ENCODE results near the gene CARMIL1. TPM values are rescaled to one million over a fixed set of nuclear protein-coding genes. Genes with fewer than 3 reads are reported as not detected.

The CARMIL1 gene
- total RNA-seq, 1 donor from 2014 or later: 14.5 TPM

- H3K4me3 Mint-ChIP-seq (ENCODE audit: unreplicated experiment): no peak overlapping the region
- peaks cover 31% of the 10 kb centered on the region for H3K4me1 Mint-ChIP-seq (ENCODE audit: low read depth)
- TF ChIP-seq CTCF (IDR thresholded peaks at IDR 0.05): no peak
- no peak overlapping the region for H3K27ac Mint-ChIP-seq (ENCODE audit: unreplicated experiment)
- no peaks in the 10 kb centered on the region for H3K36me3 Mint-ChIP-seq (ENCODE audit: low read depth)
- no peak for DNase-seq (ENCODE audit: low spot score)
- H3K27me3 Mint-ChIP-seq (ENCODE audit: low read depth): no peaks in the 10 kb centered on the region
- no peaks in the 10 kb centered on the region for H3K9me3 Mint-ChIP-seq (ENCODE audit: low read depth)
These were observed 172.9 kb downstream of the CARMIL1 start for GRCh38 chr6:25452031-25452430.

GRCh38 chr6:25453288-25453687, 174.1 kb downstream of the CARMIL1 start:
- H3K9me3 Mint-ChIP-seq (ENCODE audit: low read depth): no peaks in the 10 kb centered on the region
- H3K4me1 Mint-ChIP-seq (ENCODE audit: low read depth): peaks cover 21% of the 10 kb centered on the region
- DNase-seq (ENCODE audit: low spot score): no peak
- TF ChIP-seq CTCF (IDR thresholded peaks at IDR 0.05): no peak
- H3K27ac Mint-ChIP-seq (ENCODE audit: unreplicated experiment): no peak overlapping the region
- H3K4me3 Mint-ChIP-seq (ENCODE audit: unreplicated experiment): no peak overlapping the region
- H3K36me3 Mint-ChIP-seq (ENCODE audit: low read depth): no peaks in the 10 kb centered on the region
- H3K27me3 Mint-ChIP-seq (ENCODE audit: low read depth): no peaks in the 10 kb centered on the region

- no peak overlapping the region for H3K4me3 Mint-ChIP-seq (ENCODE audit: unreplicated experiment)
- DNase-seq (ENCODE audit: low spot score): no peak
These were observed 175.0 kb downstream of the CARMIL1 start for GRCh38 chr6:25454136-25454535.

GRCh38 chr6:25456249-25457040, 177.3 kb downstream of the CARMIL1 start:
- Mint-ChIP-seq H3K27me3 (ENCODE audit: low read depth) (no peaks in the 10 kb centered on the region), H3K9me3 (ENCODE audit: low read depth) (no peaks in the 10 kb centered on the region), H3K36me3 (ENCODE audit: low read depth) (no peaks in the 10 kb centered on the region), H3K27ac (ENCODE audit: unreplicated experiment) (no peak overlapping the region), H3K4me3 (ENCODE audit: unreplicated experiment) (no peak overlapping the region), H3K4me1 (ENCODE audit: low read depth) (peaks cover 9% of the 10 kb centered on the region)
- TF ChIP-seq CTCF (IDR thresholded peaks at IDR 0.05): no peak
- DNase-seq (ENCODE audit: low spot score): no peak

More at GRCh38 chr6:25454136-25454535, 175.0 kb downstream of the CARMIL1 start:
- Mint-ChIP-seq H3K9me3 (ENCODE audit: low read depth) (no peaks in the 10 kb centered on the region), H3K4me1 (ENCODE audit: low read depth) (peaks cover 21% of the 10 kb centered on the region), H3K36me3 (ENCODE audit: low read depth) (no peaks in the 10 kb centered on the region), H3K27me3 (ENCODE audit: low read depth) (no peaks in the 10 kb centered on the region), H3K27ac (ENCODE audit: unreplicated experiment) (no peak overlapping the region)
- TF ChIP-seq CTCF (IDR thresholded peaks at IDR 0.05): no peak

- H3K4me1 Mint-ChIP-seq (ENCODE audit: low read depth): peaks cover 9% of the 10 kb centered on the region
- H3K27me3 Mint-ChIP-seq (ENCODE audit: low read depth): no peaks in the 10 kb centered on the region
- no peak overlapping the region for H3K4me3 Mint-ChIP-seq (ENCODE audit: unreplicated experiment)
- no peaks in the 10 kb centered on the region for H3K9me3 Mint-ChIP-seq (ENCODE audit: low read depth)
- no peak for DNase-seq (ENCODE audit: low spot score)
- TF ChIP-seq CTCF (IDR thresholded peaks at IDR 0.05): no peak
- H3K36me3 Mint-ChIP-seq (ENCODE audit: low read depth): no peaks in the 10 kb centered on the region
- no peak overlapping the region for H3K27ac Mint-ChIP-seq (ENCODE audit: unreplicated experiment)
These were observed 178.3 kb downstream of the CARMIL1 start for GRCh38 chr6:25457516-25457915.

Measured in chondrocyte (in vitro differentiated cells).